ENCODE data around the gene PPP1R12B.
"Not testable (repeated sequence)": the region's sequence is repeated elsewhere in the genome, so short reads cannot be mapped to it uniquely, and the experiment has no call there.

The PPP1R12B gene

DNA sequence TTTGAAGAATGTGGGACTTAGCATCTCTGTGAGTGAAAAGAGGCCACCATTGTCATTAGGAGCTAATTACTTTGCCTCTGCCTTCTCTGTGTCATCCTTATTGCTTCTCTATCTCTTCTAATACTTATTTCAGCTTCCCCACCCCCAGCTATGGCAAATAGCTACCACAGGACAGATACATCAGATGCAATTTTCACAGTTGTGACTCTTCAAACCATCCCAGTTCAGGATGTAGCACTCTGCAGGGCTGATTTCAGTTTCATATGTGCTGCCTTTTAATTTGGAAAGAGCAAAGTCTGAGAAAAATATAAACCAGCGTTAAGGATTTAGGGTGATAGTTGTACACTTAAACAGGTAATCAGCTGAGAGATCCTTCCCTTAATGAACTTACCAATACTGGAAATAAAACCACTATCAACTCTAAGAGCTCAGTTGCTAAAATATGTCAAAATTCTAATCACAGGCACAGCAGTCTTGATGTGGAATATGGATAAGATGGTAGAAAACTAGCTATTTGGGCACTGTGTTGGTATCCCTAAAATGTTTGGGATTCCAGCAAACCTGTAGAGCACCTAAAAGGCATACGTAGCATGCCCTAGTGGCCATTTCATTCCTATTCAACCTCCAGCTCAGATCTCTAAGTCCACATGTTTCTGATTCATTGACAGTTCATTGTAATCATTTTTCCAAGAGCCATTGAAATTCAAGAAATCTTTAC, 213.4 kb downstream of the PPP1R12B start:
- DNase-seq (ENCODE audit: low spot score): no peak

DNA sequence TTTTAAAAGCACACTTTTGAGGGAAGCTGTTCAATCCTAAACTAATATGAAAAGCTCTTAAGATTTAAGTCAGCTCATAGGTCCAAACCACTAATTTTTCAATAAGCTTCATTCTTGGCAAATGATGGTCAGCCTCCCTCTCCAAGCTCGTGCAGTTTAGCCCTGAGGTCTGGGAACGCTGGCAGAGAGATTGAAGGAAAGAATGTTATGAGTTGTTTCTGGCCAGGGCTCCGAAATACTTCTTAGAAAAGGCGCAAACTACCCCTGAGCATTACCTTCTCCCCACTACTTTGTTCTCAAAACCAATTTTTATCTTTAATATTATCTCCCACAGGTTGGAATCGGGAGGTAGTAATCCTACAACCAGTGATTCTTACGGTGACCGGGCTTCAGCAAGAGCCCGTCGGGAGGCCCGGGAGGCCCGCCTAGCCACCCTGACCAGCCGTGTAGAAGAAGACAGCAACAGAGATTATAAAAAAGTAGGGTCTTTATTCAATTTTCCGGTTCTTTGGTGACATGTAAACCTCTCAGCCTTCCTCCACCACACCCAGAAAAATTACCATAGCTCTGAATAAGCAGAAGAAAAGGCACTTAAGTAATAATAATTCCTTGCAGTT, 214.1 kb downstream of the PPP1R12B start:
- no peak for DNase-seq (ENCODE audit: low spot score)

DNA sequence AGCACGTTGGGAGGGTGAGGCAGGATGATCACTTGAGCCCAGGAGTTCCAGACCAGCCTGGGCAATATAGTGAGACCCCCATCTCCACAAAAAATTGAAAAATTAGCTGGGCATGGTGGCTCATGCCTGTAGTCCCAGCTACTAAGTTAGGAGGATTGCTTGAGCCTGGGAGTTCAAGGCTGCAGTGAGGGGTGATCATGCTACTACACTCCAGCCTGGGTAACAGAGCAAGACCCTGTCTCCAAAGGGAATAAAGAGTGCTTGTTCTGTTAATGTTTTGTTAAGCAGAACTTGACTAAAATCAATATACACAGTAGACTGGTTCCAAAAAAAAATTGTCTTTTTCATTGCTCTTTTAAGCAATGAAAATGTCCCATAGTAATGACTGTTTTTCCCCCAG, 215.3 kb downstream of the PPP1R12B start:
- DNase-seq (ENCODE audit: low spot score): no peak

DNA sequence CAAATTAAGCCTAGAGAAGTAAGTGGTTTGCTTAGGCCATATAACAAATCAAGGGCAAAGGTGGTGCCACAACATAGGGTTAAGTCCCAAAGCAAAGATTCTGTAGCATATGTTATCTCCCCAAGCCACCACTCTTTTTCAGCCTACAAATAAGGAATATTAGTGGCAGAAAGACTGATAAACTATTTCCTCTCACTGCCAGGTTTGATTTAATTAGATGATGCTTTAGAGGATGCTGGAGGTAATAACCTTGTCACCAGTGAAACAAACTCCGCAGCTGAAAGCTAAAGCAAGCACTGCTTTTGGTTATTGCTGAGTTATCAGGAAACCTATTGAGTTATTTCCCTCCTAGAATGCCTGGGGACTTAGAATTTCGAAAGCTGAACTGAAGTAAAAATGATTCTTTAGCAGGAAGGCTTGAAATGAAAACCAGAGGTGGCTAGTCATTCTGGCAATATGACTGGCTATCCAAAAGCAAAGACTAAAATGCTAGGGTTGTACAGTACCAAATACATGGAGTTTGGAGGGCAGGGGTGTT, 216.5 kb downstream of the PPP1R12B start:
- no peak for DNase-seq (ENCODE audit: low spot score)

DNA sequence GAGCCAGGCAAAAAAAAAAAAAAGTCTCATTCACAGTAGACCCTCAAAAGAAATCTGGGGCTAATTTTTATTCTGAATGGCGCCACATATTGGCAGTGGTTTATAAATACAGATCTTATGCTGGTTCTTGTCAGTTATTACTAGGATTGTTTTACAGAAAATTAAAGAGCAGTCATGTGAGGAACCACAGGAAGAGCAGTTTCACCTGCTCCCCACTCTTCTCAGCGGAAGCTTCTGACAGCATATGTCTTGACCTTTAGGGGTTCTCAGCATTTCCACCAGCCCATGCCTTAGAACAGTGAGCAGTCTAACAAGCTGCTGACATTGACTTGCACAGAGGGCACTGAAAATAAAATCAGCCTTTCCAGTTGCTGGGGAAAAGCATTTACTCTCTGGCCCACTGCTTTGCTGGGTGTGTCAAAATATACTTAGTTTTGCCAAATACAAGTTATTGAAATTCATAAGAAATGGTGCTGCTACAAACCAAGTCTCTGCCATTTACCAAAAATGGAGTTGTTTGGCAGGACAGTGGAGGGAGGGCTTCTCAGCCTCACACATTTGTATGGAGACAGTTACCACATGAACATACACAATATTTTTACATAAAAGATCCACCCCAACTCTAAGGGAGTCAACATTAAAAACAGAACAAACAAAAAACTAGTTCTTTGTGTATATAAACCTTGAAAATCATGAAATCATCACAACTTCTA, 217.5 kb downstream of the PPP1R12B start:
- no peak for DNase-seq (ENCODE audit: low spot score)

DNA sequence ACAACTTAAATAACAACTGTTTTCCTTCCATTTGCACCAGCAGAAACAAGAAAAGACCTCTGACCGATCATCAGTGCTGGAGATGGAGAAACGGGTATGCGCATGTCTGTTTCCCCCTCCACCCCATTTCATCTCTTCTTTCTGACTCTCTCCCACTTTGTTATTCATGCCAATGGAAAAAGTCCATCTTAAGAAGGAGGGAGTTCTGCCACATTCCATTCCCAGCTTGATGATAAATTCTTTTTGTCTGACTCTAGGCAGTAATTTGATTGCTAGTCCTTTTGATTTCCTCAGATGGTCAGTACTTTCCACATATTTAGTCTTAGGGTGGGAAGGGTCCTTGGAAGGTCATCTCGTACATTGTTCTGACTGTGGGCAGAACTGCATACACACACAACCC, 219.2 kb downstream of the PPP1R12B start:
- no peak for DNase-seq (ENCODE audit: low spot score)

DNA sequence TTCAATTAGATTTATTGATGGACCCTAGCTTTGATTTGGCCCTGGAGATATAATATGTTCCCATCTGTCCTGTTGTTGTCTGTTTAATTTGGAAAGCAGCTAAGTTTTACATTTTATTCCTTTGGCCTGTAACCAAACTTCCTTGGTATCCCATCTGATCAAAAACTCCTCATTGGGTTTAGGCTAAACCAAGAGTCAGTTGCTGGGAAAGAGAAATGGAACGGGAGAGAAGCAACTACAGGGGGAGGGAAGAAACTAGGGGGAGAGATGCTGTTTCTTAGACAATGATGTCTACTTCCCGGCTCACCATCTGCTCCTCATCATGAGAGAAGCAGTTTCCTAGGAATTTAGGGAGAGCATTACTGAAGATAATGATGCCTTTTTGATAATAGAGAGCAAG, 219.9 kb downstream of the PPP1R12B start:
- no peak for DNase-seq (ENCODE audit: low spot score)

DNA sequence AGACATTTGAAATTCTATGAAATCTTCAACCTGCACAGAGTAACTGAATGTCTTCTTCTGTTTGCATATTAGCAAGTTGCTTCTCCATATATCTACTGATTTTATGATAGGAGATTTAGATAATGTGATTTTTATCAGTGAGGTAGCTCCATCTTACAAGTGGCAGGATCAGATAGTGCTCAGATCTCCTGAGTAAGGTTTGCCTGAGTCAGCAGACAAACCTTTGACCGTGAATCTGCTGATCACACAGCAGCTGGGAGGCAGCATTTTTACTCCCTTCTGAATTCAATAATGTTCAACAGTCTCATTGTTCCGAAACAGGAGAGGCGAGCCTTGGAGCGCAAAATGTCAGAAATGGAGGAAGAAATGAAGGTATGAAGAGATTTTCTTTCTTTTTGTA, 220.3 kb downstream of the PPP1R12B start:
- no peak for DNase-seq (ENCODE audit: low spot score)

DNA sequence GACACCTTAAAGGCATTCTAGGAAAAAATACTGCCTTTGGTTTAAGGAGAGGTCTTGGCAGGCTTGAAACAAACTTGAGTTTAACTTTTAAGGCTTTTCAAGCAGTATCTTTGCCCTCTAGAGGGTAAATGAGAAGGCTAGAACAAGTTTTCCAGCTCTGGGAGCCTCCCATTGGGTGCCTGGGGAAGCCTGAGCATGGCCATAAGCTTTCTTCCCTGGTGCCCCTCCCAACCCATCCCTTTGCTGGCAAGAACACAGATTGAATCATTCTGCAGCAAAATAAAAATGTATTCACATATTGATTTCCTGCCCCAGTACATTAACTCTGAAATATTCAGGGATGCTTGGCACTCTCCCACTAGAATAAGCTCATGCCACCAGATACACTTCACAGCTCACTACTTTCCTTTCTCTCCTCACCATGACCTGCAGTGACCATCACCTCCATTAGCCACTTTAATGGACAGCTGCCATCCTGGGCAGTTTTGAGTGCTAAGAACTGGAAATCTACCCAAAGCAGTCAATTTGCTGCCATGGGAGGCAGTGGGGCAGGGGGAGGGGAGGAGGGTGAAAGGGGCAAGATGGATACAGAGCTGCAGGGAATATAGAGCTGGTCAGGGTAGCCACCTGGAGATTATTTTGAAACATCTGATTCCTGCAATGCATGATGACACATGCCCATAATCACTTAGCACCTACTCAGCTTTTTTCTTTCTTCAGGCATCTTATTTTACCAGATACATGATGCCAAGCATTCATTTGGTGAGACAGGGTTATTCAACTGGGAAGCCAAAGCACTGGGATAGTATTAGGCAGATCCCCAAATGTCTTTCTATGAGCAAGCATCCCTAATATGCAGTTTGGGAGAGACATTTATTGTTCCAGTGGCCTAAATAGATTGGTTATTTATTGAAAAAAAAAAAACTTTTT, 221.2 kb downstream of the PPP1R12B start:
- no peak for DNase-seq (ENCODE audit: low spot score)

DNA sequence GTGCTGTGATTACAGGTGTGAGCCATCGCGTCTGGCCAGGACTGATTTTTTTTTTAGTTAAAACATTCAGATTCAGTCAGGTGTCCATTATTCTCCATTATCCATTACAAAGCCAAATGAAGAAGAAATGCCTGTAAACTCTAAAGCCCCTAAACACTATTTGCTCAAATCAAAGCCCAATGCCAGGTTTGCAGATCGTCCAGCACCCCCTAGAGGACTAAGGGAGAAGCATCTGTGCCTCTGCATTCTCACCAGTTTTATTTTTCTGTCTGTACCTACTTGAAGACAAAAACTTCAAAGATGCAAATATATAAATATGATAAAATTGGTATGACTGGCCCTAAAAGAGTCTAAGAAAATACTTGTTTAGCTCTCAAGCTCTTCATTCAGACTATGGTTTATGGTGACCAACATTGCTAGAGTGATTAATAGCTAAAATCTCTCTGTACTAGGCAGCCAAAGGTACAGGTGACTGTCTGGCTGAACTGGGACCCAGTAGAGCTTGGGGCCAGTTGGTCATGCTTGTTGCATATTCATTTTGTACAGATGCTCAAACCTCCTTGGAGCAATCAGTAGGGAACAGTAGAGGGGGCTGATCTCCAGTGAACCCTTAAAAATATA, 223.3 kb downstream of the PPP1R12B start:
- DNase-seq (ENCODE audit: low spot score): peak; percentile 22

DNA sequence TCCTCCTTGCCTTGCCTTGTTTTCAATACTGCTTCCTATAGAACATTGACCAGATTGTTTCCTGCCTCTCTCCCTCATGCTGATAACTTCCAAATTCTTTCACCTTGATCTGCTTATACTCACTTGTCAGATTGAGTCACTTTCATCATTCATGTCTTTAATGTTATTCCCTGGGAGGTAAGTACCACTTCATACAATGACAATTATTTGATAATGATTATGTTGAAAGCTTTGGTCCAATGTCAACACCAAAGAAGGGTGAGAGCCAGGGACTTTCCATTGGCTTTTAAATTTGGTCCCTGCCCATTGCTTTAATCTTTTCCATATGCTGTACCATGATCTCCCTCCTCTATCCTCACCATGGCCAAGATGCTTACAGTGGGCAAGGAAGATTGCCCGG, 224.4 kb downstream of the PPP1R12B start:
- no peak for DNase-seq (ENCODE audit: low spot score)

DNA sequence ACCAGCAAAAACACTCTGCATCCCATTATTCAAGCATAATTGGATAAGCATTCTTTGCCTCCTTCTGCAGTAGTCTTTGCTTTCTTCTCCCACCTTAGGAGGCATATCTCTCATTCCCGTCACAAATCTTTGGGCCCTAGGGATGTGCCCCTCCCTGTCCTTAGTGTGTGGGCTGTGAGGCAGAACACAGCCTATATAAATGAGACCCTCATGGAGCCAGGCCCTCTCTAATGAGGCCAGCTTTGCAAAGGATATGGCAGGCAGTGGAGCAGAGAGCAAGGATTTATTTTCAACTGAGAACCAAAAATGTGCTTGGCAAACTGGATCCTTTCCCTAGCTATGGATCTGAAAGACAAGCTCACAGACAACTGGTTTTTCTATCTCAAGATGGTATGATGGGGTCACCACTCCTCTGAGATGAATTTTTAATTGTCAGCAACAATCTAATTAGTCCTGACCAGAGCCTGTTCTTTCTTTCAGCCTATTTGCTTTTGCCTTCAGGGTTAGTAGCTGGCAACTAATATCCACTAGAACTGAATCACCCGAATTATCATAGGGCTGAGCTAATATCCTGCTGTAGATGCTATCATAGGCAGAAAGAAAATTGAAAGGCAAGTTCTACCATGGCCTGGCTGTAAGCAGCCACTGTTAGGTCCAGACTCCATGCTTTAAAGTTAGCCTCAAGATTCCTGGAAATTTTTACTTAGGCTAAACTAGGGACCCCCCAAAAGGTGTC, 227.6 kb downstream of the PPP1R12B start:
- no peak for DNase-seq (ENCODE audit: low spot score)

DNA sequence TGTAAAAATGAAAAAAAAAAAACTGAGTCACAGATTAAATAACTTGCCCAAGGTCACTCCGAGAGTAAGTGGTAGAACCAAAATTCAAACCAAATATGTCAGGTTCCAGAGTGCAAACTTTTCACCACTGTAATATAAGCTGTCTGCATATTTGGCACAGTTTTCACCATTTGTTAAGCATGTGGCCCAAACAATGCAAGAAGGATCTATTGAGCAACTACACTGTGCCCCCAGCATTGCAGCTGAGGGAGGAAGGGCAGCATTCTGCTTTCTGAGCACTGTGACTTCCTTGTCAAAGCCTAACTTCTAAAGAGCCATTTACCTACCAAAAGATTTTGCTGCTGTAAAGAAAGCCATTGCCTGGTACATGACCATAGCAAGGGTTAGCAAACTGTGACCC, 228.3 kb downstream of the PPP1R12B start:
- no peak for DNase-seq (ENCODE audit: low spot score)

DNA sequence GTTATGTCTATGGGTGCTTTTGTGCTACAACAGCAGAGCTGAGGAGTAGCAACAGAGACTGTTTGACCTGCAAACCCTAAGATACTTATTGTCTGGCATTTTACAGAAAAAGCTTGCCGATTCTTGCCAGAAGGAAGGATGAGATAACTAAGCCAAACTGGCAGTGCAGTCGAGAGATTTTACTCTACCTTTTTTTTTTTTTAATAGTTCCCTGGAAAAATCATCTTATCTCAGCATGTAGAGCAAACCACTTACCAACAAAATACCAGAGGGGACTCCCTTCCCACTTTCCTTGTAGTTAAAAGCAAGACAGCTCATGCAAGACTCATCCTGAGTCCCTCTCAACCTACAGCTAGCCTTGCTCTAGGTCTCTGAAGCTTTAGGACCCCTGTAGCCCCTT, 228.9 kb downstream of the PPP1R12B start:
- no peak for DNase-seq (ENCODE audit: low spot score)

DNA sequence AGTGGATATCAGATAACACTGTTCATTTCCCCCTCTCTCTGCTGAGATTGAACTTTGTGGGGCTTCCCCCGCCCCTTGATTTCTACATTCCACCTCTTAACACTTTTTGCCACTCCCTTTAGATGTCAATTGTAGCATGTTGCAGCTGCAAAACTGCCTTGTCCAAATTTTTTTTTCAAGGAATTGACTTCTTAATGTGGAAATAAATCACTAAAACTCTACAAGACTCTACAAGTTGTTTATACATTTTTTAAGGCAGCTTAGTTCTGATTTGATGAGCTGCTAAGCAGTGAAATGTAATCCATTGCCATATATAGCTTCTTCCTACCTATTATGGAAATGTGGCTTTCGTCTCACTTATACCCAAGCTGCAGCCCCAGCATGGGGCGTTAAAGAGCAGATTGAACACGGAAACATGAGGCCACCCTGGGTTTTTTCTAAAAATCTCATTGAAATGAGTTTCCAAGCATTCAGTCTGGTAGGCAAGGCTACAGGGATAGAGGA, 229.6 kb downstream of the PPP1R12B start:
- no peak for DNase-seq (ENCODE audit: low spot score)

DNA sequence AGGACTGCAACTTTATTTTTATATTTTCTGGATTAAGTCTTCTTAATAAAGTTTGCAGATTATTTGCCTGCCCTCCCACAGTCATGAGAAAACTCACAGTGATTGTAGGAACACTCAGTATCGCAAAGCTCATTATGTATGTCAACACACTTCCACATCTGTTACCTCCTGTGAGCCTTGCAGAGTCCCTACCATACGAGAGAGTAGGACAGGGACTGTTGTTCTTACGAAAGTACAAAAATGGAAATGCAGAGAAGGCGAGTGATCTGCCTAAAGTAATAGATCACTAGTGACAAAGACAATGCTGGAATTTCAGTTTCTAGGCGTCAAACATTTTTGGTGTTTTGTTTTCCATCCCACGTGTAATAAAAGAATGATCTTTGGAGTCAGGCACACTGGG, 230.1 kb downstream of the PPP1R12B start:
- no peak for DNase-seq (ENCODE audit: low spot score)

DNA sequence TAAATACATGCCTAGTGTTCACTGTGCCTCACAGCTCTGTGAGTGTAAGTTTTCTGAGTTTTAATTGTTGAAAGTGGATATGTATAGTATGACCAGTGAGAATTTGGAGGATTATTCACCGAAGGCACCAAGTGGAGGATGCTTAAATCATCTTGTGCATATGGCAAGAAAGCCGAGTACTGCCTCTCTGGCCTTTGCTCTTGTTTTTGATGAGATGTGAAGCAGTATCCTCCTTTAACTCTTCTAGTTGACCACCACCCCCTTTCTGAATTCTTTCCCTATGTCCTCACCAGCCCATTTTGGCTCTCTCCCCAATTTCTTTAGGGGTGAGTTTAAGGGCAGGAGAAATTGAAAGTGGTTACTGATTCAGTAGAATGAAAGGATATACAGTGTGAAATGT, 231.3 kb downstream of the PPP1R12B start:
- DNase-seq (ENCODE audit: low spot score): no peak

DNA sequence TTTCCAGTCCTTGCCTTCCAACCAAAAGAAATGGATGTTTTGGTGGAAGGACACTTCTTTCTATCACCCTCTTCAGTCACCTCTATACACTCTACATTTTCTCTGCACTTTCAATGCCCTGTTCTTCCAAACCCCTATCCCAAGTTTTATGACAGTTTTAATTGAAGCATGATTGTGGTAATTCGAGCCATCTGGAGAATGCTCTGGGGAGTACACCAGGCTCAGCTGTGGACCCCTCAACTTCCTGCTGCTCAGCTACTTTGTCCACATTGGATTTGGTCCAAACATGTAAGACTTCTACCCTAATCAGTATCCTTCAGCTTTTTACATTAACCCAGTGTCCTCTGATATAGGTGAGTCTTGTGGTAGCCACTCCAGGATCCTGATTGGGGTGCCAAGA, 232.1 kb downstream of the PPP1R12B start:
- no peak for DNase-seq (ENCODE audit: low spot score)

DNA sequence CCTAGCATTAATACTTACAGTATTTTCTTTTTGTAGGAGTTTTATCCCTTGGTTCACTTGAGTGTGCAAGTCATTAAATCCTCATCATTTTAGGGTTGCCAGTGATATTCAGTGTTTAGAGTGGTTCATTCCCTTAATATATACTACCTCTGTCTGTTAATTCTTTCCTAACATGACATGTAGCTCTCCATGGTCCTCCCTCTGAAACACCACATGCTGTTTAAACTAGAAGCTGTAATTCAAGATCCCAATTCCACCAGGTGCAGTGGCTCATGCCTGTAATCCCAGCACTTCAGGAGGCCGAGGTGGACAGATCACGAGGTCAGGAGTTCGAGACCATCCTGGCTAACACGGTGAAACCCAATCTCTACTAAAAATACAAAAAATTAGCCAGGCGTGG, 233.9 kb downstream of the PPP1R12B start:
- DNase-seq (ENCODE audit: low spot score): not testable (repeated sequence)

DNA sequence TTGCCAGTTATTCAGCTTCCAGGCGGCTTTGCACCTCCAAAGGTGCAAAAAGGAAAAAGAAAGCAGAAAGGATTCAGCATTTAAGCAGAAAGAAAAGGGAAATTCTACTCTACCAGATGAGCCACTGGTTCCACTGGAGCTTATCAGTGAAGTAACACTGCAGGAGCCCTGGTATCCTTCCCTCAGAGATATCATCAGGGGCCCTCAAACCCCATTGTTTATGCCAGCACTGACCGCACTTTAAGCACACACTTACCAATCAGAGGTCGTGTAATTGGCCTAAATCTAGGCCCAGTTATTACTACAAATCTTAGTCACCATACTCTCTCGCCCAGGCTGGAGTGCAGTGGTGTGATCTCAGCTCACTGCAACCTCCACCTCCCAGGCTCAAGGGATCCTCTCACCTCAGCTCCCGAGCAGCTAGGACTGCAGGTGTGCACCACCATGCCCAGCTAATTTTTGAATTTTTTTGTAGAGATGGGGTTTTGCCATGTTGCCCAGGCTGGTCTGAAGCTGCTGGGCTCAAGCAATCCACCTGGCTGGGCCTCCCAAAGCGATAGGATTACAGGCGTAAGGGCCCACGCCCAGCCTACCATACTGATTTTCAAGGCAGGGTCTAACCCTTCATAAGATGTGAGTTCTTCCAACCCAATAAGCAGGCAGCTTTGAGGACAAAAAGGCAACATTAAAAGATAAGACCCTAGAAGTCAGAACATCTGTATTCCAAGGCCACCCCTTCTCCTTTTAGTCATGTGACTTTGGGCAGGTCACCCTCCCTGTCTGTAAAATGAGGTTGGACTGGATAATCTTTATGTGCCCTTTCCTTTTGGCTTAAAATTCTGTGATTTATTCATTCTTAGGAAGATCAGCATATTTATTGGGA, 236.4 kb downstream of the PPP1R12B start:
- no peak for DNase-seq (ENCODE audit: low spot score)
